ENCODE measurements around the gene ITIH5. TPM values are rescaled to one million over a fixed set of nuclear protein-coding genes. Genes with fewer than 3 reads are reported as not detected.
"Not testable (repeated sequence)": the region's sequence is repeated elsewhere in the genome, so short reads cannot be mapped to it uniquely, and the experiment has no call there.

Gene ITIH5
- total RNA-seq, result under 0.01 TPM

DNA sequence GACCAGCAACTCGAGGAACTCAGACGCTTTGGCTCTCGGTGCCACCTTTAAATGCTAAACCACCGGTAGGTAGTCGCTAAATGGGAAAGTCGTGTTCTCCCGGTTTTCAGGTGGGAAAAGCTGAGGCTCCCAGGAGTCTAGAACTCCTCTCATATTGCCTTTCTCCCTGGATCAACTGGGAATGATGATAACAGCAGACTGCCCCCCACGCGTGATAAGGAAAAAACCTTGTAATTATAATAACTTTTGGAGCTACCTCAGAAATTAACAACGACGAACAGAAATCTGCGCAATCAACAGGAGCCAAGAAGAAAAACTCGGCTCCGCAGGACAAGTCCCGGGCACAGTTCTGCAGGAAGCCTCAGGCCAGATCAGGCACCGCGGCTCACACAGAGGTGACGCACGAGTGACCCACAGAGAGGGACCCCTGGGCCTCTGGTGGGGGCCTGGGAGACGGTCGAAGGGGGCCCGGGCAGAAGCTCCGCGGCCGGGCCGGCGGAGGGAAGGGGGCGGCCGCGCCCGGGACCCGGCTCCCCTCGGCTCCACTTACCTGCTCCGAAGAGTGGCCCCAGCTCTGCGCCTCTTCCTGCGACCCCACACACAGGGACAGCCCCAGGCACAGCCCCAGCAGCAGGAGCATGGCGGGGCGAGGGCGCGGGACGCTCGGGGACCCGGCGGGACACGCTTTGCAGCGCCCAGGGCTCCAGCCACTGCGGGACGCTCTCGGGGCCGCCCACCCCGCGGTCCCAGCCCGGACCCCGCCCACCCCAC lies at the start of gene ITIH5:
TSS of gene ITIH5 (minus strand) at position 714 of the 771 bp plus-strand sequence. CDS start at position 640, 74 bp downstream.
- DNase-seq (ENCODE audit: low read depth in 2 of 3, low spot score in 2 of 3), result peak in 2 of 3 donors; percentile 3 to 5

DNA sequence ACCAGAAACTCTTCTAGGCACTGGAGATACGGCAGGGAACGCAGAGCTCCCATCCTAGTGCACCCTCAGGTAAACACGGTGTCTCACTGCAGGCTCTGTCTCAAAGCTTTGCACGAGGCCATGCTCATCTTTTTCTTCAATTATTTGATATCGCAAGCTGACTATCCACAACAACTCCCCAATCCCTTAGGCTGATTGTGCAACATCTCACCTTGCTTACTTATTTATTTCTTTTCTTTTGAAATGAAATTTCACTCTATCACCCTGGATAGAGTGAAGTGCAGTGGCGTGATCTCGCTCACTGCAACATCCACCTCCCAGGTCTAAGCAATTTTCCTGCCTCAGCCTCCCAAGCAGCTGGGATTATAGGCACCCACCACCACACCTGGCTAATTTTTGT lies 48.7 kb upstream of the ITIH5 start:
- DNase-seq (ENCODE audit: low read depth in 2 of 3, low spot score in 2 of 3), result no peak

DNA sequence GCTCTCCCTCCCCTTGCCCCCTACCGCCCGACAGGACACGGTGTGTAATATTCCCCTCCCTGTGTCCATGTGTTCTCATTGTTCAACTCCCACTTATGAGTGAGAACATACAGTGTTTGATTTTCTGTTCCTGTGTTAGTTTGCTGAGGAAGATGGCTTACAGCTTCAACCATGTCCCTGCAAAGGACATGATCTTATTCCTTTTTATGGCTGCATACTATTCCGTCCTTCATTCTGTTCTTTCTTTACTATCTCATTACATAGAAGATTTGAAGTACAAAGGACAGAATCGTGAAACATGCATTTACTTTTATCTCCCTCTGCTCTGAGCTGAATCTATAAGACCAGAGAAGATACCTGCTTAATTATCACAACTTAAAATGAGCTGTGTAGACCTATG lies 44.3 kb upstream of the ITIH5 start:
- not testable (repeated sequence) for DNase-seq (ENCODE audit: low read depth in 2 of 3, low spot score in 2 of 3)

DNA sequence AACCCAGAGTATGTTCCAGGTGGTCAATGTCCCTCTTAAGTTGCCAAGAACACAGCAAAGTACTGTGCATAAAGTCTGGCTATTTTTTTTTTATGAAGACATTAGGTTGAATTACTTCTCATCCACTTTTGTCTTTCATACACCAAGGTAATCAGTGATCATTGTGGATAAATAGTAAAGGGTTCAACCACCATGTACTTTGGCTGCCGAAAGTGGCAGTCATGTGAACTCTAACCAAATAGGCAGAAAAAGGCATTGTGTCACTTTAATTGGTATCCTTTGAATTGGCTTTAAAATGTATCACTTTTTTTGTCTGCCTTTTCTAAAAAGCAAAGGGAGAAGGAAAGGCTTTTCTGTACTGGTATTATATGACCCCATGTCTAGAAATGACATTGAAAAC lies 43.7 kb upstream of the ITIH5 start:
- no peak for DNase-seq (ENCODE audit: low read depth in 2 of 3, low spot score in 2 of 3)

DNA sequence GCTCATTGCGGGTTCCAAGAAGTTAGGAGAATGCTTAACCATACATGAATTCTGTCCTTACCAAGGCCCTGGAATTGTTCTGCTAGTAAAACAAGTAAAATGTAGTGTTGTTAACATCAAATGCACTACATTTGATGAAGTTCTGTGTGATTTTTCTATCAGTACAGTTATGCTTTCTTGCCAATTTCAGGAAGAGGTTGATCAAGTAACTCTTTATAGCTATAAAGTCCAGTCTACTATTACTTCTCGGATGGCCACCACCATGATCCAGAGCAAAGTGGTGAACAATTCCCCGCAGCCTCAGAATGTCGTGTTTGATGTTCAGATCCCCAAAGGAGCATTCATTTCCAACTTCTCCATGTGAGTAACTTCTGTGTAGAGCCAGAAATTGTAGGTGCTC lies 42.1 kb upstream of the ITIH5 start:
- no peak for DNase-seq (ENCODE audit: low read depth in 2 of 3, low spot score in 2 of 3)

DNA sequence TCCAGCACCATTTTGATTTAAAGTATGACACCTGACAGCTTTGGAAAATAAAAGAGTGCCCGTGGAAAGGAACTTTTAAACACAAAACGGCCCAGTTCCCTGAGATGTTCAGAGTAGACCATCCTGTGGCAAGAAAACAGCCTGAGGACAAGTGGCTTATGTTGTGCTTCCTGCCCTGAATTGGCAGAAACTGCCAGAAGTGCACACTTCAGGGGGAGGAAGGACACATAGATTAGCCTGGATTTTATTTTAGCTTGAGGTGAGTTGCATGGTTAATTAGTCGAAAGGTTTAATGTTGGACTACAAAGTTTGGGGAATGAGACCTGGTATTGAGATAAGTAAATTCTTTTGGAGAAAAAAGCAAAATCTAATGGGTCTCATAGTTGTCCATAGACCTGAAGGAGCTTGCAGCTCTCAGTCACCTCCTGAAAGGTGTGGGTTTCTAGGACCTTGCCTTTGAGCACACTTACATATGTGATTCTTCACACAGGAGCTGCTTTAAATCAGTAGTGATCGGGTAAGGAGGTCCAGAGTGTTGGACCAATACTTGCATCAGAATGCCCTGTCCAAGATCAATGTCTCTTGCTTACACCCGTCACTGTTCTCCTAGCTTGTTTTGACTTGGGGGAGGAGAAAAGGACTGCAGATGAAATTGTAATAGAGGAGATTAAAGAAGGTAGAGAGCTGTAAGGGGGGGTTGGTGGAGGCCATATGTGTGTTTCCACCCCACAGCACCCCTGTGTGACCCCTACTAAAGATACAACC lies 41.3 kb upstream of the ITIH5 start:
- DNase-seq (ENCODE audit: low read depth in 2 of 3, low spot score in 2 of 3), result no peak

DNA sequence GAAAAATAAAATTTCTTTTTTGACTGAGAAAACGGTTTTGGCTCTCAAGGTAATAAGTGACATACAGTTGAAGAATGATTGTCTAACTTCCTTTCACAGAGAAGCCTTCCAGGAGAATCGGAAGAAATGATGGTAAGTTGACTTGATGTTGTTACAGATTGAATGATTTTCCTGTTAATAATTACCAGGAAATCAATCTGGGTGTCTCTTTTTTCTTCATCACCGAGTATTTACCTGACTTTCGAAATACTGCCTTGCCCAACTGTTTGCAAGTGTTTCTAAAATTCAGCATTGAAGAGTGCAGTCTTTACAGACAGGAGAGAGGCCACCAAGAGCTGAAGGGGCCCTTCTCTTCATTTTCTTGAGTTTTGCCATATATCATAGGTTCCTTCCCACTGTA lies 40.3 kb upstream of the ITIH5 start:
- DNase-seq (ENCODE audit: low read depth in 2 of 3, low spot score in 2 of 3), result no peak

DNA sequence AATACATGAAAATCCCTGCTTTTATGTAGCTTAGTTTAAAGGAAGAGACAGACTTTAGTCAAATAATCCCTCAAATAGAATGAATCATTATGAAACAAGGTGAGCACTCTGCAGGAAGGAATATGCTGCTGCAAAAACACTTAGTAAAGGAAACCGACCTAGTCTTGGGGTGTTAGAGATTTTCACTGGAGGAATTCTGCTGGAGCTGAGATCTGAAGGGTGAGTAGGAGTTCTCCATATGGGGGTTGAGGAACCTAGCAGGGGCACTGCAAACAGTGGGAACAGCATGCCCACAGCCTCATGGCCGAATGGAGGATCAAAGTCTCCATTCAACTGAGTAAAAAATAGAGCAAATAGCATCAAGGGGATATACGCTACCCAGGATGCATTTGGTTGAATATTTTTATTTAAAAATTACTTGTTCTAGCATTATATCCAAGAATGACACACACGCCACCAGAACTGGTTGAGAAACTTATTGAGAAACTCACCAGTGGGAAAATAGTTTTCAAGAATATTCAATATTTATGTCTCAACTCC lies 39.8 kb upstream of the ITIH5 start:
- DNase-seq (ENCODE audit: low read depth in 2 of 3, low spot score in 2 of 3), result no peak

DNA sequence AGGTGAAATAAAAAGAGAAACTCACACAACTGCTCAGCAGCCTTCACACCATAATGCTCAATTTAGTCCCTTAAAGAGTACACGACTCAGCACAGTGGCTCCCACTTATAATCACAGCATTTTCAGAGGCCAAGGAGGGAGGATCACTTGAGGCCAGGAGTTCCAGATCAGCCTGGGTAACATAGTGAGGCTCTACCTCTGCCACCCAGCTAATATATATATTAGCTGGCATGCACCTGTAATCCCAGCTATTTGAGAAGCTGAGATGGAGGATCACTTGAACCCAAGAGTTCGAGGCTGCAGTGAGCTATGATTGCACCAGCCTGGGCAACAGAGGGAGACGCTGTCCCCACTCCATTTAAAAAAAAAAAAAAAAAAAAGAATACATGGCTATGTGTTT lies 38.6 kb upstream of the ITIH5 start:
- no peak for DNase-seq (ENCODE audit: low read depth in 2 of 3, low spot score in 2 of 3)

DNA sequence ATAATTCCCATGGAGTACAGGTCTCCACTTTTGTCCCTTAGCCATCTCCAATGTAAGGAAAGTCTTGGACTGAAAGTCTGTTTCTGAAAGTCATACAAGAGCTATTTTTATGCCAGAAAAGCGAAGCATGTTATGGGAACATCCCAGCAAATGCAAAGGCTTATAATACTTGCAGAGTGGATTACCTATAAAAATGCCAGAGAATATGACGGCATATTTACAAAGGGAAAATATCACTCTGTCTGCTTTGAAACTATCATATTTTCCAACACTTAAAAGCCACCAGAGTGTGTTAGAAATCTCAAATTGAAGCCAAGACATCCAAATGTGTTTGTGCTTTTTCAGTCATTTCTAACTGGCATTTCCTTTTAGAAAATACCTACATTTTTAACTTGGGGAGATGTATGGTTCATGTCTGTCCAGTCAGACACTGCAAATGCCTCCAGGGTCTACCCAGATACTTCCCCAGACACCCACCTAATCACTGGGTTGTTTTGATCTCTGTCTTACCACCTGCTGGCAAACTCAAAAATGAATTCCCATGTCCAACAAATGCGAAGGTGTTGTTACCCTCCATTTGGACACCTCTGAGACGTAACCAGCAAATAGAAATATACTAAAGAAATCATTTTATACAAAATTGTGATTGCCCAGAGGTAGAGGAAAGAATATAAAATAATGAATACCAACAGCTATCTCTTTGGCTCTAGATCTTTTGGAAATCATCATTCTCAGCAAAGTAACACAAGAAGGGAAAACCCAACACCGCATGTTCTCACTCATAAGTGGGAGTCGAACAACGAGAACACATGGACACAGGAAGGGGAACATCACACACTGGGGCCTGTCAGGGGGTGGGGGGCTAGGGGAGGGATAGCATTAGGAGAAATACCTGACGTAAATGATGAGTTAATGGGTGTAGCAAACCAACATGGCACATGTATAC lies 37.6 kb upstream of the ITIH5 start:
- no peak for DNase-seq (ENCODE audit: low read depth in 2 of 3, low spot score in 2 of 3)

DNA sequence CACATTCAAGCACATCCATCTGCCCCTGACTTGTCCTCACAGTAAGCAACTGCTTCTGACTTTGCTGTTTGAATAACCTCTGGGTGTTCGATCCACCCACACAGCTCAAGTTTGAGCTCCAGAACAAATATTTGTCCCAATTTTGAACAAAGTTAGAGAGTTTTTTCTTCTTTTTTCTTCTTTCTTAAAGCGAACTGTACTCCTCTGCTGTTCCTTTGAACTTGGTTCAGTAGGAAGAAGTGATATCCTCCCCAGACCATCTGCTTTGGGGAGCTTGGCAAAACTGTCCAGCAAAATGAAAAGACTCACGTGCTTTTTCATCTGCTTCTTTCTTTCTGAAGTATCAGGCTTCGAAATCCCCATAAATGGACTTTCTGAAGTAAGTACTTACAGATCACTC lies 36.4 kb upstream of the ITIH5 start, which contains the start of gene ITIH2:
TSS of gene ITIH2 (plus strand) at position 177 of the 400 bp plus-strand sequence. CDS start at position 296, 119 bp downstream.
- DNase-seq (ENCODE audit: low read depth in 2 of 3, low spot score in 2 of 3), result no peak

DNA sequence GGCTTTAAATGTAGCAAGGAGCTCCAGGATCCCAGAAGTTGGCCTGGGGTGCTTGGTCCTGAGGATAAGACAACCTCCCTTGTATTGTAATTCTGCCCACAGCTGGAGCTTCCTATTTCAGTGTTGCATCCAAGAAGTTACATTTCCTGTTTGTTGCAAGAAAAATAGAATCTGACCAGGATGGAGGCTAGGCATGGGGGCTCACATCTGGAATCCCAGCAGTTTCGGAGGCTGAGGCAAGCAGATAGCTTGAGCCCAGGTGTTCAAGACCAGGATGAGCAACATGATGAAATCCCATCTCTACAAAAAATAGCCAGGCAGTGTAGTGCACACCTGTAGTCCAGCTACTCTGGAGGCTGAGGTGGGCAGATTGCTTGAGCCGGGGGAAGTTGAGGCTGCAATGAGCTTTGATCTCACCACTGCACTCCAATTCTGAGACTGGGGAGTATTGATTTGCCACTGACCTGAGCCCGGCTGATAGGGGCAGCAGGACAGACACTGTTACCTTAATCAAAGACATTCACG lies 35.6 kb upstream of the ITIH5 start:
- DNase-seq (ENCODE audit: low read depth in 2 of 3, low spot score in 2 of 3), result no peak

DNA sequence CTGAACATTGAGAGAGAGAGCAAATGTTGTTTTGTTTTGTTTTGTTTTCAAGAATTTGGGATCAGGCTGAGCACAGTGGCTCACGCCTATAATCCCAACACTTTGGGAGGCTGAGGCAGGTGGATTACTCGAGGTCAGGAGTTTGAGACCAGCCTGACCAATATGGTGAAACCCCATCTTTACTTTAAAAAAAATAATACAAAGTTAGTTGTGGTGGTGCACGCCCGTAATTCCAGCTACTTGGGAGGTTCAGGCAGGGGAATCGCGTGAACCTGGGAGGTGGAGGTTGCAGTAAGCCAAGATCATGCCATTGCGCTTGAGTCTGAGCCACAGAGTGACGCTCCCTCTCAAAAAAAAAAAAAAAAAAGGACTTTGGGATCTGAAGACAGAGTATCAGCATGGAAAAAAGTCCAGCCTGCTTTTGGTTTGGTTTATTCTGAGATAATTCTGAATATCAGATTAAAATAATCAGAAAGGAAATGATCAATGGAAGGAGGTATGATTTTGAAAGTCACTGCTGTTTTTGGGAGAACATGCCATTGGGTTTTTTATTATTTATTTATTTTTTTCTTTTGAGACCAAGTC lies 34.5 kb upstream of the ITIH5 start:
- no peak for DNase-seq (ENCODE audit: low read depth in 2 of 3, low spot score in 2 of 3)

DNA sequence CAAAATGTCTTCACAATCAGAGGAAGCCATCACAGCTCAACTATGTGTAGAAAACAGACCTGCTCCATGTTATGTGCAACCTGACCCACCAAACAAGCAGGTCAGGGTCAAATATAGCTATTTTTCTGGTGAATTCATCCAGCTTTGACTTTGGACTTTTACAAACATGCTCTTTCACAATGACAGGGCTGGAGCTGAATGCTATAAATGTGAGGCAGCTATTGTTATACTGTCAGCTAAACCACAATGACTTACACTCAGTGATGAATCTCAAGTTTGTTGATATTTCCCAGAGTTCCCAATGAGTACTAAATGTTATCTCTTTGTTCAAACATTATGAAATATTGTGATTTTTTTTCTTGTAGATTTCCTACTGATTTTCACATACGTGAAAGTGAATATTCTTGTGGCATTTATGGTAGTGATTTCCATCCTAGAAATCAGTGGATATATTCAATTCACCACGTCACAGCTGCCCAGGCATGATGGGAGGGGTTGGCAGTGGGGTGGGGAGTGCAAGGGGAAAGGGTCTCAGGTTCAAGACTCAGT lies 33.9 kb upstream of the ITIH5 start:
- no peak for DNase-seq (ENCODE audit: low read depth in 2 of 3, low spot score in 2 of 3)

DNA sequence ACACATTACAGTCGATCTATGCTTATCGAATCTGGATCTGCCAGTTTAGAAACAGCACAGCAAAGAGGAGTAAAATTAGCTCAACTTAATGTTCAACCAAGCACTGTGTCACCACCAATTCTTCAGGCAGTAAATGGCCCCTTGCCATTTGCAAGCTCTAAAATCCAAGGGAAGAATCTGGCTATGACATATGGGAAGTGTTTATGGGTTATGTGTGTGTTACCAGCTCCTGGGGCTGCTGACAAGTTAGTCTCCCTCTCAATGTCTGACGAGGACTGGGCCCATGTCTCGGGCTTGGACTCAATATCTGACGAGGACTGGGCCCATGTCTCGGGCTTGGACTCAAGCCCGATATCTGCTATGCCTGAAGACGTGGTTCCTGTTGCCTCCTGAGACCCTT lies 30.7 kb upstream of the ITIH5 start:
- DNase-seq (ENCODE audit: low read depth in 2 of 3, low spot score in 2 of 3), result no peak

DNA sequence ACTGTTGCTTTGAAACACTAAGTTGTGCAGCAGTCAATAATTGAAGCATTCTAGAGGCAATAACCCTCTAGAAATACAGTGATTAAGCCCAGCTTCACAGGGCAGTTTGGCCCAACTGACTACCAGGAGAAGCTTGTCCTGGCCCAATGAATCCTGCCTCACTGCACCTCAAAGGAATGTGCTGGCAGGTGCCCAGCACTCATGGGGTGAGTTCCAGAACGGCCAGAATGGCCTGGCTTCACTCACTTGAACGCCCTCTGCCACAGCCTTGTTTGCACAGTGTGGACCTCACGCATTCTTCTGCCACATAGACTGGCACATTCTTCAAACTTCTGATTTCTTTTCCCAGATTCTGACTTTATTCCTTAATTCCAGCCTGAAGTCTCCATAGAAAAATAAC lies 29.8 kb upstream of the ITIH5 start:
- no peak for DNase-seq (ENCODE audit: low read depth in 2 of 3, low spot score in 2 of 3)

DNA sequence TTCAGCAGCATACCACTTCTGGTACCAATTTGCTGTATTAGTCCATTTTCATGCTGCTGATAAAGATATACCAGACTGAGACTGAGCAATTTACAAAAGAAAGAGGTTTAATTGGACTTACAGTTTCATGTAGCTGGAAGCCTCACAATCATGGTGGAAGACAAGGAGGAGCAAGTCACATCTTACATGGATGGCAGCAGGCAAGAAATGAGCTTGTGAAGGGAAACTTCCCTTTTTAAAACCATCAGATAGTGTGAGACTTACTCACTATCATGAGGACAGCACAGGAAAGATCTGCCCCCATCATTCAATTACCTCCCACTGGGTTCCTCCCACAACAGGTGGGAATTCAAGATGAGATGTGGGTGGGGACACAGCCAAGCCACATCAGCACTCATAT lies 26.4 kb upstream of the ITIH5 start:
- not testable (repeated sequence) for DNase-seq (ENCODE audit: low read depth in 2 of 3, low spot score in 2 of 3)

DNA sequence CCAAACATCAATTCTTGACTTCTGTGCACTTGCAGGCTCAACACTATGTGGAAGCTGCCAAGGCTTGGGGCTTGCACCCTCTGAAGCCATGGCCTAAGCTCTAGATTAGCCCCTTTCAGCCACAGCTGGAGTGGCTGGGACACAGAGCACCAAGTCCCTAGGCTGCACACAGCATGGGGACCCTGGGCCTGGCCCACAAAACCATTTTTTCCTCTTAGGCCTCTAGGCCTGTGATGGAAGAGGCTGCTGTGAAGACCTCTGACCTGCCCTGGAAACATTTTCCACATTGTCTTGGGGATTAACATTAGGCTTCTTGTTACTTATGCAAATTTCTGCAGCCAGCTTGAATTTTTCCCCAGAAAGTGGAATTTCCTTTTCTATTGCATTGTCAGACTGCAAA lies 25.6 kb upstream of the ITIH5 start:
- DNase-seq (ENCODE audit: low read depth in 2 of 3, low spot score in 2 of 3), result not testable (repeated sequence)

DNA sequence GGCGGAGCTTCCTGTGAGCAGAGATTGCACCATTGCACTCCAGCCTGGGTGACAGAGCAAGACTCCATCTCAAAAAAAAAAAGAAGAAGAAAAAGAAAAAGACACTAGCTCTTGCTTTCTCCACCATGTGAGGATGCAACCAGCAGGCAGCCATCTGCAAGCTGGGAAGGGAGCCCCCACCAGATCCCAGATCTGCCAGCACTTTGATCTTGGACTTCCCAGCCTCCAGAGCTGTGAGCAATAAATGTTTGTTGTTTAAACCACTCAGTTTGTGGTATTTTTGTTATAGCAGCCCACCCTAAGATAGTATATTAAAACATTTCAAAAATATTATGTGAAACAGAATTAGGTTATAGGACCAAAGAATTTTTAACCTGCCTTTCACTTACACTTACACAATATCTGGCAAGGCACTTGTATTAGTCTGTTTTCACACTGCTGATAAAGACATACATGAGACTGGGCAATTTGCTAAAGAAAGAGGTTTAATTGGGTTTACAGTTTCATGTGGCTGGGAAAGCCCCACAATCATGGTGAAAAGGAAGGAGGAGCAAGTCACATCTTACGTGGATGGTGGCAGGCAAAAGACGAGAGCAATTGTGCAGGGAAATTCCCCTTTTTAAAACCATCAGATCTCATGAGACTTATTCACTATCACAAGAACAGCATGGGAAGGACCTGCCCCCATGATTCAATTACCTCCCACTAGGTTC lies 24.3 kb upstream of the ITIH5 start:
- DNase-seq (ENCODE audit: low read depth in 2 of 3, low spot score in 2 of 3), result not testable (repeated sequence)
